PC-9 (cell line): ENCODE results near the gene RSPH4A.

ENCODE experiments used
- CTCF ChIP-seq: fragments of 200-600 bp; sonication (generic); conservative IDR thresholded peaks from 2 replicates; pipeline ENCODE4 v1.6.1; 2017; ENCODE audit warnings: mixed run types, antibody characterized with exemption, mild to moderate bottlenecking, moderate library complexity
- EZH2 ChIP-seq: fragments of 200-600 bp; sonication (generic); IDR thresholded peaks from 2 replicates; pipeline ENCODE4 v1.8.0; 2017; ENCODE audit warnings: antibody characterized with exemption, low read depth

GRCh38 chr6:116568821-116569755 is 47.2 kb upstream of the RSPH4A start:
- TF ChIP-seq CTCF: no peak
- no peak for TF ChIP-seq EZH2
